HUES64 (cell line): ENCODE measurements around the gene AP1G2.
A peak's percentile ranks its signal among the peaks of the same experiment; 100 is the strongest.
"Not testable (repeated sequence)": the region's sequence is repeated elsewhere in the genome, so short reads cannot be mapped to it uniquely, and the experiment has no call there.

Source experiments
- H3K27ac ChIP-seq: 2 replicates; pipeline ENCODE4 v1.7.0; 2013; ENCODE audit warnings: low read depth, low read length, inconsistent platforms
- H3K27me3 ChIP-seq: 2 replicates; pipeline ENCODE4 v1.6.1; 2013; ENCODE audit warnings: mild to moderate bottlenecking, low read length; ENCODE audit not compliant: insufficient read depth
- H3K36me3 ChIP-seq: 2 replicates; pipeline ENCODE4 v1.6.1; 2013; ENCODE audit warnings: mild to moderate bottlenecking, low read length; ENCODE audit not compliant: insufficient read depth
- H3K4me1 ChIP-seq: 2 replicates; pipeline ENCODE4 v1.6.1; 2013; ENCODE audit warnings: mild to moderate bottlenecking, low read length, moderate library complexity; ENCODE audit not compliant: insufficient read depth
- H3K4me3 ChIP-seq: 2 replicates; pipeline ENCODE4 v1.5.1; 2013; ENCODE audit warnings: mild to moderate bottlenecking, low read length, moderate library complexity
- H3K9ac ChIP-seq: 2 replicates; pipeline ENCODE4 v1.6.1; 2013; ENCODE audit warnings: mild to moderate bottlenecking, low read depth, low read length
- H3K9me3 ChIP-seq: 2 replicates; pipeline ENCODE4 v1.6.1; 2013; ENCODE audit warnings: low read depth, low read length; ENCODE audit not compliant: insufficient read depth
- WGBS: fragments of 150-250, 120-280 bp; methylation state at CpG from one replicate; pipeline ENCODE4 v1.1.7; 2013; ENCODE audit warnings: missing lambda C conversion rate; 5-methylcytosine and 5-hydroxymethylcytosine counted together

The AP1G2 gene

GRCh38 chr14:23543403-23543802 lies 24.2 kb downstream of the AP1G2 start:
- WGBS: 92% methylated on average over 5 of the region's 5 CpGs
- Histone ChIP-seq H3K4me3 (no peak overlapping the region), H3K36me3 (peaks cover 16% of the 10 kb centered on the region; the same call in 1 of the 2 replicates), H3K9ac (no peak overlapping the region), H3K4me1 (peaks cover 53% of the 10 kb centered on the region), H3K27ac (no peak overlapping the region), H3K9me3 (no peaks in the 10 kb centered on the region), H3K27me3 (no peaks in the 10 kb centered on the region)

- Histone ChIP-seq H3K4me1 (peaks cover 44% of the 10 kb centered on the region), H3K4me3 (no peak overlapping the region), H3K27me3 (no peaks in the 10 kb centered on the region), H3K36me3 (peaks cover 16% of the 10 kb centered on the region; the same call in 1 of the 2 replicates), H3K27ac (no peak overlapping the region), H3K9ac (no peak overlapping the region), H3K9me3 (no peaks in the 10 kb centered on the region)
- WGBS: 88% methylated on average over 5 of the region's 5 CpGs
Measured at GRCh38 chr14:23542261-23542660, 25.3 kb downstream of the AP1G2 start.

- no peak overlapping the region for H3K9ac ChIP-seq
- H3K4me3 ChIP-seq: no peak overlapping the region
- peaks cover 36% of the 10 kb centered on the region for H3K4me1 ChIP-seq
- H3K27ac ChIP-seq: peak overlapping the region; percentile 66
- no peaks in the 10 kb centered on the region for H3K27me3 ChIP-seq
- H3K9me3 ChIP-seq: no peaks in the 10 kb centered on the region
- 94% methylated on average over 4 of the region's 4 CpGs for WGBS
- peaks cover 24% of the 10 kb centered on the region; the same call in 1 of the 2 replicates for H3K36me3 ChIP-seq
Measured at GRCh38 chr14:23540141-23540469, 27.5 kb downstream of the AP1G2 start.

- Histone ChIP-seq H3K27me3 (no peaks in the 10 kb centered on the region), H3K36me3 (peaks cover 31% of the 10 kb centered on the region; the same call in 1 of the 2 replicates), H3K4me3 (peak overlapping the region; percentile 65), H3K9ac (peak overlapping the region; percentile 85), H3K27ac (peak overlapping the region; percentile 99), H3K9me3 (no peaks in the 10 kb centered on the region), H3K4me1 (peaks cover 30% of the 10 kb centered on the region)
- WGBS: 27% methylated on average over 10 of the region's 10 CpGs
Measured at GRCh38 chr14:23539248-23540140, 28.1 kb downstream of the AP1G2 start.

GRCh38 chr14:23538785-23539184 lies 28.8 kb downstream of the AP1G2 start:
- Histone ChIP-seq H3K9ac (peak overlapping the region; percentile 85), H3K36me3 (peaks cover 36% of the 10 kb centered on the region), H3K4me1 (peaks cover 26% of the 10 kb centered on the region), H3K27me3 (no peaks in the 10 kb centered on the region), H3K27ac (peak overlapping the region; percentile 99), H3K4me3 (peak overlapping the region; percentile 65), H3K9me3 (no peaks in the 10 kb centered on the region)
- WGBS: 7% methylated on average over 6 of the region's 7 CpGs

GRCh38 chr14:23538050-23538718 lies 29.4 kb downstream of the AP1G2 start:
- no peaks in the 10 kb centered on the region for H3K9me3 ChIP-seq
- H3K4me3 ChIP-seq: peak overlapping the region; percentile 65
- peaks cover 26% of the 10 kb centered on the region for H3K4me1 ChIP-seq
- H3K9ac ChIP-seq: peak overlapping the region; percentile 85
- peak overlapping the region; percentile 99 for H3K27ac ChIP-seq
- 4% methylated on average over 10 of the region's 10 CpGs for WGBS
- H3K36me3 ChIP-seq: peaks cover 36% of the 10 kb centered on the region
- no peaks in the 10 kb centered on the region for H3K27me3 ChIP-seq

- Histone ChIP-seq H3K4me1 (peaks cover 26% of the 10 kb centered on the region), H3K9ac (peak overlapping the region; percentile 85), H3K9me3 (no peaks in the 10 kb centered on the region), H3K27ac (peak overlapping the region; percentile 99), H3K4me3 (peak overlapping the region; percentile 65), H3K36me3 (peaks cover 38% of the 10 kb centered on the region), H3K27me3 (no peaks in the 10 kb centered on the region)
- WGBS: 5% methylated on average over 13 of the region's 13 CpGs
Measured at GRCh38 chr14:23537351-23538049, 30.1 kb downstream of the AP1G2 start.

- H3K9ac ChIP-seq: peak overlapping the region; percentile 34; the same call in 1 of the 2 replicates
- peak overlapping the region; percentile 99 for H3K27ac ChIP-seq
- WGBS: 56% methylated on average over 6 of the region's 6 CpGs
- H3K9me3 ChIP-seq, H3K27me3 ChIP-seq: not testable (repeated sequence)
- H3K4me1 ChIP-seq: peaks cover 26% of the 10 kb centered on the region
- peak overlapping the region; percentile 65 for H3K4me3 ChIP-seq
- peaks cover 37% of the 10 kb centered on the region for H3K36me3 ChIP-seq
Measured at GRCh38 chr14:23536906-23537305, 30.7 kb downstream of the AP1G2 start.

GRCh38 chr14:23536494-23536893 lies 31.1 kb downstream of the AP1G2 start:
- H3K27ac ChIP-seq: peak overlapping the region; percentile 99; the same call in 1 of the 2 replicates

GRCh38 chr14:23535943-23536342 lies 31.6 kb downstream of the AP1G2 start:
- Histone ChIP-seq H3K4me3 (no peak overlapping the region), H3K9me3 (no peaks in the 10 kb centered on the region), H3K36me3 (peaks cover 43% of the 10 kb centered on the region), H3K27me3 (no peaks in the 10 kb centered on the region), H3K4me1 (peaks cover 26% of the 10 kb centered on the region), H3K27ac (no peak overlapping the region), H3K9ac (no peak overlapping the region)
- WGBS: 91% methylated on average over 4 of the region's 4 CpGs

More at GRCh38 chr14:23536494-23536893, 31.1 kb downstream of the AP1G2 start:
- no peaks in the 10 kb centered on the region for H3K9me3 ChIP-seq
- peaks cover 38% of the 10 kb centered on the region for H3K36me3 ChIP-seq
- H3K4me3 ChIP-seq: no peak overlapping the region
- 89% methylated on average over 1 of the region's 2 CpGs for WGBS
- no peaks in the 10 kb centered on the region for H3K27me3 ChIP-seq
- H3K9ac ChIP-seq: no peak overlapping the region
- H3K4me1 ChIP-seq: peaks cover 26% of the 10 kb centered on the region
